ENCODE measurements around the gene CAMK1. TPM values are rescaled to one million over a fixed set of nuclear protein-coding genes. Genes with fewer than 3 reads are reported as not detected.

Gene CAMK1
- total and polyA plus RNA-seq, 2 of the 4 experiments (the other 2 are of a cell fraction): 33.3 to 36.4 TPM

DNA sequence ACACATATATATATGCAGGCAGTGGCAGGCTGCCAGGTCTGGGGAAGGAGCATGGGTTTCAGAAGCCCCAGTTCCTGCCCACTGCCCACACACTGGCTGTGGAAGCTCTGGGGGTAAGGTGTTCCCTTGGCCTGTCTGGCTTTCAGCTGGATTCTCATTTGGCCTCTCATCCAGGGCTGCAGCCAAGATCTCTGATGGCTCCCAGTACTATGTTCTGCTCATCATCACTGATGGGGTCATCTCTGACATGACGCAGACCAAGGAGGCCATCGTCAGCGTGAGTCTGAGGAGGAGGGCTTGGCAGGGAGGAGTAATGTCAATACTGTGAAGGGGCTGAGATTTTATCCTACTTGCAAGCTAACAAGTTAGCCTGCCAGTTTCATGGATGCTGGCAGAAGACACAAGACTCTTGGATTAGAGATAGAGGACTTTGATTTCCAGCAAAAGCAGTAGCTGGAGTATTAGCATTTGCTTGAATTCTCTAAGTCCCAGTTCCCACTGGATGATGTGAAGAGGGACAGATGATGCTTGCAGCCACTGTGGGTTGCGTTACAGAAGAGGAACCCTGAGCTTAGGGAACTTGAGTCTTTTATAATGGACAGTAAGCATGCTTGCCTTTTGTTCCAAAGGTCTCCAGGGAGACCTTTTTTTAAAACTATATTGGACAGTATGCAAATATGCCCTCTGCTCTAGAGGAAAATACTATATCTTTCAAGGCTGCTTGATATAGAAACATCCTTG is 43.8 kb downstream of the CAMK1 start:
- no peak for DNase-seq

More for the DNA sequence above, 43.8 kb downstream of the CAMK1 start:
- intact Hi-C loops (cut with micrococcal nuclease) (no loop called here), in situ Hi-C loops (cut with MboI; ENCODE audit: low sequenced_read_pairs) (no loop called here), dilution Hi-C loops (cut with HindIII; ENCODE audit: low sequenced_read_pairs, unreplicated experiment) (no loop called here)
- H2AK9ac ChIP-seq (replicated peaks; ENCODE audit: low read depth, low read length, poor library complexity): no peak overlapping the region
- H3K36me3 ChIP-seq (ENCODE audit: control insufficient read depth, insufficient read depth, low read length): no peaks in the 10 kb centered on the region
- no peaks in the 10 kb centered on the region for H4K20me1 ChIP-seq (ENCODE audit: insufficient read depth, low read length)
- no peaks in the 10 kb centered on the region for H3K79me1 ChIP-seq (ENCODE audit: low read depth in 1 of 2, low read length in 2 of 2)
- TF ChIP-seq MAFK (IDR thresholded peaks at IDR 0.05; ENCODE audit: low read depth, low read length) (no peak), MAZ (IDR thresholded peaks at IDR 0.05; ENCODE audit: borderline replicate concordance, low read depth, low read length) (no peak), CHD1 (IDR thresholded peaks at IDR 0.05; ENCODE audit: low read depth, low read length) (no peak), BHLHE40 (IDR thresholded peaks at IDR 0.05; ENCODE audit: low read depth, low read length) (no peak), RAD21 (IDR thresholded peaks at IDR 0.05; ENCODE audit: low read length) (no peak), NFE2L2 (IDR thresholded peaks at IDR 0.05; ENCODE audit: low read depth, low read length) (no peak), POLR2A (IDR thresholded peaks at IDR 0.05; ENCODE audit: low read depth, low read length) (no peak), SMC3 (IDR thresholded peaks at IDR 0.05; ENCODE audit: low read depth, low read length) (no peak), MXI1 (IDR thresholded peaks at IDR 0.05; ENCODE audit: borderline replicate concordance, low read depth, low read length) (no peak), RCOR1 (IDR thresholded peaks at IDR 0.05; ENCODE audit: insufficient replicate concordance, low read length) (no peak)
- TF ChIP-seq, protein P1, sequence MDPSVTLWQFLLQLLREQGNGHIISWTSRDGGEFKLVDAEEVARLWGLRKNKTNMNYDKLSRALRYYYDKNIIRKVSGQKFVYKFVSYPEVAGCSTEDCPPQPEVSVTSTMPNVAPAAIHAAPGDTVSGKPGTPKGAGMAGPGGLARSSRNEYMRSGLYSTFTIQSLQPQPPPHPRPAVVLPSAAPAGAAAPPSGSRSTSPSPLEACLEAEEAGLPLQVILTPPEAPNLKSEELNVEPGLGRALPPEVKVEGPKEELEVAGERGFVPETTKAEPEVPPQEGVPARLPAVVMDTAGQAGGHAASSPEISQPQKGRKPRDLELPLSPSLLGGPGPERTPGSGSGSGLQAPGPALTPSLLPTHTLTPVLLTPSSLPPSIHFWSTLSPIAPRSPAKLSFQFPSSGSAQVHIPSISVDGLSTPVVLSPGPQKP (IDR thresholded peaks at IDR 0.05; ENCODE audit: borderline replicate concordance, low read depth, low read length): no peak
- TF ChIP-seq, protein P2, sequence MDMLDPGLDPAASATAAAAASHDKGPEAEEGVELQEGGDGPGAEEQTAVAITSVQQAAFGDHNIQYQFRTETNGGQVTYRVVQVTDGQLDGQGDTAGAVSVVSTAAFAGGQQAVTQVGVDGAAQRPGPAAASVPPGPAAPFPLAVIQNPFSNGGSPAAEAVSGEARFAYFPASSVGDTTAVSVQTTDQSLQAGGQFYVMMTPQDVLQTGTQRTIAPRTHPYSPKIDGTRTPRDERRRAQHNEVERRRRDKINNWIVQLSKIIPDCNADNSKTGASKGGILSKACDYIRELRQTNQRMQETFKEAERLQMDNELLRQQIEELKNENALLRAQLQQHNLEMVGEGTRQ (IDR thresholded peaks at IDR 0.05; ENCODE audit: low read depth, low read length): no peak
- H3K9ac ChIP-seq (ENCODE audit: low read depth, low read length): no peak overlapping the region
- no peak overlapping the region for H4K8ac ChIP-seq (ENCODE audit: low read depth in 2 of 2, low read length in 2 of 2)
- H3K4me3 ChIP-seq (ENCODE audit: insufficient read depth, low read depth, low read length): no peak overlapping the region
- H3K4ac ChIP-seq (ENCODE audit: low read depth, low read length): no peak overlapping the region
- no peaks in the 10 kb centered on the region for H3K9me3 ChIP-seq (ENCODE audit: control insufficient read depth, insufficient read depth, low read length)
- H3K14ac ChIP-seq (replicated peaks; ENCODE audit: low read depth, low read length): no peak overlapping the region
- H3K4me2 ChIP-seq (ENCODE audit: low read depth, low read length): no peak overlapping the region
- WGBS, 2 experiments (ENCODE audit: extremely low coverage in 2 of 2, insufficient read length in 1 of 2): no CpG with 5 or more reads among the region's 4 CpGs
- CTCF ChIA-PET: no interaction called here
- POLR2A ChIA-PET (ENCODE audit: unreplicated experiment): interaction anchor here (0.6 kb wide), 1 partner anchor 1833 kb away, joined by 12 read pairs; no protein-coding TSS in a partner anchor
- no peak overlapping the region for H2BK20ac ChIP-seq (ENCODE audit: low read depth, low read length)
- H3K9me1 ChIP-seq (ENCODE audit: insufficient read depth, low read length): no peaks in the 10 kb centered on the region; the same call in 1 of the 2 replicates
- no peak overlapping the region for H2AFZ ChIP-seq (replicated peaks; ENCODE audit: low read length, poor library complexity)
- H2BK15ac ChIP-seq (ENCODE audit: low read depth, low read length): no peak overlapping the region
- H3K23ac ChIP-seq (ENCODE audit: low read depth, low read length): no peak overlapping the region
- H2AK5ac ChIP-seq (ENCODE audit: low read depth, low read length): no peak overlapping the region
- ATAC-seq (ENCODE audit: low read depth): no peak
- no peak overlapping the region for H4K5ac ChIP-seq (ENCODE audit: low read depth, low read length)
- no peak overlapping the region for H4K91ac ChIP-seq (ENCODE audit: insufficient read depth, low read depth, low read length)
- H3K18ac ChIP-seq (ENCODE audit: low read depth, low read length): no peak overlapping the region
- no peak overlapping the region for H2BK5ac ChIP-seq (ENCODE audit: low read depth, low read length, poor library complexity, severe bottlenecking)
- BruUV-seq (replicated peaks): no TSS peak
- H3K56ac ChIP-seq (ENCODE audit: extremely low read depth, insufficient read depth, low read length): no peak overlapping the region
- no peak overlapping the region for H2BK120ac ChIP-seq (ENCODE audit: low read depth, low read length)
- no peak overlapping the region for H3K27ac ChIP-seq (ENCODE audit: insufficient read depth, low read length)
- no peaks in the 10 kb centered on the region; the same call in 1 of the 2 replicates for H3K27me3 ChIP-seq (ENCODE audit: control insufficient read depth, insufficient read depth, low read length)
- no peaks in the 10 kb centered on the region for H3K4me1 ChIP-seq (ENCODE audit: control insufficient read depth, insufficient read depth, low read length)

Measured in IMR-90 (cell line).